Left ventricle myocardium inferior (tissue), 1 donor: ENCODE measurements around the gene CNIH3. TPM values are rescaled to one million over a fixed set of nuclear protein-coding genes. Genes with fewer than 3 reads are reported as not detected.

Experiments used
- DNase-seq: peaks from one replicate; pipeline ENCODE4 v3.0.0-alpha.2; 2020
- H3K27ac ChIP-seq: fragments of 200-600 bp; replicated peaks from 2 replicates; pipeline ENCODE4 v1.8.0; 2021
- H3K27me3 ChIP-seq: fragments of 200-600 bp; 2 replicates; pipeline ENCODE4 v1.8.0; 2021; ENCODE audit warnings: low read depth
- H3K36me3 ChIP-seq: fragments of 200-600 bp; 2 replicates; pipeline ENCODE4 v1.8.0; 2021
- H3K4me1 ChIP-seq: fragments of 200-600 bp; 2 replicates; pipeline ENCODE4 v1.8.0; 2021
- H3K4me3 ChIP-seq: fragments of 200-600 bp; 2 replicates; pipeline ENCODE4 v1.8.0; 2021; ENCODE audit warnings: mild to moderate bottlenecking, moderate library complexity
- H3K9me3 ChIP-seq: fragments of 200-600 bp; replicated peaks from 2 replicates; pipeline ENCODE4 v1.8.0; 2021
- intact Hi-C: fragments of 100-400 bp; cut with micrococcal nuclease; formaldehyde crosslinking; loops from one replicate; pipeline ENCODE4 v1.11.0; 2022
- total RNA-seq: library from RNA; stranded (reverse); fragmentation: NEBNext Ultra II Directional; extraction: Animal tissue kit (Norgen Biotek cat#: 25700); gene quantifications from one replicate; pipeline ENCODE4 v1.2.1, GENCODE V29; 2021
- TF ChIP-seq, protein P1 (sequence below): fragments of 200-600 bp; IDR thresholded peaks from 2 replicates; pipeline ENCODE4 v1.8.0; 2021; ENCODE audit warnings: antibody characterized with exemption, mild to moderate bottlenecking, borderline replicate concordance
- donor health status: DM: no; HTN: yes; CAD: no; lungs with severe emphysema.

The CNIH3 gene
- total RNA-seq, 1 donor from 2014 or later = 1.1 TPM

DNA sequence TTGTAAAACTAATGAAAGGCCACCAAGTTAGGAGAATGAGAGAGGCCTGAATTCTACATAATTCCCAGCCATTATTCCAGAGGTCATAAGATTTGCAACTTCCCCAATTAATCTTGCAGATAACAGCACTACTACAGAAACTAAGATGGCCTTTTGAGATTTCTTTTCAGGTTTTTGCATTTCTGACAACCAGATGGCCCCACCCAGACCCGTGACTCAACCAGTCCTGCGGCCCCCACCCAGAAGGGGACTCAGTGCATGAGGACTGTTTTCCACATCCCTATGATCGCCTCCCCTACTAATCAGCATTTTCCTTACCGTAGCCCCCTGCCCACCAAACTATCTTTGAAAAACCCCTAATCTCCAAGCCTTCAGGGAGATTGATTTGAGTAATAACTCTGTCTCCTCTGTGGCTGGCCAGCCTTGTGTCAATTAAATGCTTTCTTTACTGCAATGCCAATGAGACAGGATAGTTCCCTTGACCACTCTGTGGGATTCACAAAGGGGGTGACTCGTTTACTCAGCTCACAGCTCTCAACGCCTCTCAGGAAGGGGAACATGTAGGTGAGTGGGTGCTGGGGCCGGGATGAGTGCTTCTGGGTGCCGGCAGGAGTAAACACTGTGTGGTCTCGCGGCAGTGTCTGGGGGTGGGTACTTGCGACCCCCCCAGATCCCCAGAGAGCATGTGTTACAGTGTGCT is 10.5 kb upstream of the CNIH3 start:
- H3K4me3 ChIP-seq = no peak overlapping the region
- peaks cover 16% of the 10 kb centered on the region for H3K9me3 ChIP-seq
- TF ChIP-seq, protein P1, sequence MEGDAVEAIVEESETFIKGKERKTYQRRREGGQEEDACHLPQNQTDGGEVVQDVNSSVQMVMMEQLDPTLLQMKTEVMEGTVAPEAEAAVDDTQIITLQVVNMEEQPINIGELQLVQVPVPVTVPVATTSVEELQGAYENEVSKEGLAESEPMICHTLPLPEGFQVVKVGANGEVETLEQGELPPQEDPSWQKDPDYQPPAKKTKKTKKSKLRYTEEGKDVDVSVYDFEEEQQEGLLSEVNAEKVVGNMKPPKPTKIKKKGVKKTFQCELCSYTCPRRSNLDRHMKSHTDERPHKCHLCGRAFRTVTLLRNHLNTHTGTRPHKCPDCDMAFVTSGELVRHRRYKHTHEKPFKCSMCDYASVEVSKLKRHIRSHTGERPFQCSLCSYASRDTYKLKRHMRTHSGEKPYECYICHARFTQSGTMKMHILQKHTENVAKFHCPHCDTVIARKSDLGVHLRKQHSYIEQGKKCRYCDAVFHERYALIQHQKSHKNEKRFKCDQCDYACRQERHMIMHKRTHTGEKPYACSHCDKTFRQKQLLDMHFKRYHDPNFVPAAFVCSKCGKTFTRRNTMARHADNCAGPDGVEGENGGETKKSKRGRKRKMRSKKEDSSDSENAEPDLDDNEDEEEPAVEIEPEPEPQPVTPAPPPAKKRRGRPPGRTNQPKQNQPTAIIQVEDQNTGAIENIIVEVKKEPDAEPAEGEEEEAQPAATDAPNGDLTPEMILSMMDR = no peak
- H3K27ac ChIP-seq = no peak overlapping the region
- H3K27me3 ChIP-seq = peaks cover 17% of the 10 kb centered on the region
- no peak for DNase-seq
- H3K4me1 ChIP-seq = no peaks in the 10 kb centered on the region
- no peaks in the 10 kb centered on the region for H3K36me3 ChIP-seq
- intact Hi-C loops = no loop called here

GRCh38 chr1:224607188-224608148 is 8.6 kb upstream of the CNIH3 start:
- Histone ChIP-seq H3K27ac (no peak overlapping the region), H3K36me3 (no peaks in the 10 kb centered on the region), H3K27me3 (peaks cover 17% of the 10 kb centered on the region), H3K9me3 (peaks cover 16% of the 10 kb centered on the region), H3K4me3 (no peak overlapping the region), H3K4me1 (no peaks in the 10 kb centered on the region)
- no peak for DNase-seq
- TF ChIP-seq, protein P1 = no peak
- intact Hi-C loops = no loop called here

DNA sequence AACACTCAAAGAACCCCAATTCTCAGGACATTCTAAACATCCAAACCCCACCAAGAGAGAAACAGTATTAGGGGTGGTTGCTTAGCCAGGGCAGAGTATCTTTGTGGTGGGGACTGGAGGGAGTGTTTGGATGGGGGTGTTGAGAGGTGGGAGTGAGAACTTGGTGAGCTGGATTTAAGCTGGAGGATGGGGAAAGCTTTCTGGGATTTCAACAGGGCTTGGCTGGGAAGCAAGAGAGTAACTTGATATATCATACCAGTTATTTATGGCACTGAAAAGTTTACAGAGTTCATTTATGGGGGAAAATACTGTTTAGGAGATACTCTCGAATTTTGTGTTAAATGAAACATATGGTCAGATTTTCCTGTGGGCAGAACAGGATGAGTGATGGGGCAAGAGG is 6.8 kb upstream of the CNIH3 start:
- H3K36me3 ChIP-seq = no peaks in the 10 kb centered on the region
- no peaks in the 10 kb centered on the region for H3K4me1 ChIP-seq
- H3K27me3 ChIP-seq = peaks cover 25% of the 10 kb centered on the region
- TF ChIP-seq, protein P1 = no peak
- peaks cover 16% of the 10 kb centered on the region for H3K9me3 ChIP-seq
- no peak for DNase-seq
- H3K27ac ChIP-seq = no peak overlapping the region
- intact Hi-C loops = no loop called here
- no peak overlapping the region for H3K4me3 ChIP-seq

DNA sequence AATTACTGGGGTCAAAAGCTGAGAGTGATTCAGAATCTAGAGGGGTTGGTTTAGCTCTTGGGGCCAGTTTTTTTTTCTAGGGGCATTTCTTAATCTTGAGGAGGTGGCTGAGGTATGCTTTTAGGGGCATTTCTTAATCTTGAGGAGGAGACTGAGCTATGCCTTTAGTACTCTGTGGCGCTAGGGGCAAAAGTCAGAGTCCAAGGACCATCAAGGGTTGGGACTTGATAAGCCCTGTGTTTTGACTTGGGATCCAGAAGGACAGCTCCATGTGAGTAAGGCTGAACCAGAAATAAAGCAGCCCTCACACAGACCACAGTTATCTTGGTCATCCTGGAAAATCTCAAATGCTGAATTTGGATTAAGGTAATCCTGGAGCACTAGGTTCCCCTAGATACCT is 3.9 kb upstream of the CNIH3 start:
- intact Hi-C loops = no loop called here
- DNase-seq = no peak
- peaks cover 45% of the 10 kb centered on the region for H3K27me3 ChIP-seq
- no peak overlapping the region for H3K27ac ChIP-seq
- TF ChIP-seq, protein P1 = no peak
- no peak overlapping the region for H3K4me3 ChIP-seq
- H3K9me3 ChIP-seq = no peaks in the 10 kb centered on the region
- H3K4me1 ChIP-seq = peaks cover 17% of the 10 kb centered on the region
- H3K36me3 ChIP-seq = no peaks in the 10 kb centered on the region

GRCh38 chr1:224613486-224613885 is 2.6 kb upstream of the CNIH3 start:
- intact Hi-C loops = no loop called here
- TF ChIP-seq, protein P1 = no peak
- H3K27ac ChIP-seq = no peak overlapping the region
- peaks cover 53% of the 10 kb centered on the region for H3K27me3 ChIP-seq
- no peak overlapping the region for H3K4me3 ChIP-seq
- no peaks in the 10 kb centered on the region for H3K36me3 ChIP-seq
- DNase-seq = no peak
- no peaks in the 10 kb centered on the region for H3K9me3 ChIP-seq
- H3K4me1 ChIP-seq = peaks cover 19% of the 10 kb centered on the region
